Endothelial cell of umbilical vein (primary cell): ENCODE data around the gene ATOX1.

Experiments used
- CTCF ChIP-seq, 2 donors: IDR thresholded peaks; 1 replicate in 1 of 2; 2 replicates in 1 of 2; pipeline ENCODE4 v1.5.1; 2011; ENCODE audit warnings: low read length in 2 of 2, mild to moderate bottlenecking in 2 of 2, moderate library complexity in 2 of 2, control low read depth in 1 of 2, inconsistent platforms in 1 of 2, low read depth in 1 of 2; ENCODE audit not compliant: insufficient read depth in 1 of 2; ENCODE audit errors: extremely low read depth in 1 of 2
- POLR2A ChIP-seq: IDR thresholded peaks from 2 replicates; pipeline ENCODE4 v1.6.1; 2012; ENCODE audit warnings: low read depth, mild to moderate bottlenecking, control low read depth, low read length

GRCh38 chr5:151781201-151781600 lies 22.8 kb upstream of the ATOX1 start:
- TF ChIP-seq POLR2A (no peak), CTCF (IDR thresholded peaks at IDR 0.05; ENCODE audit: extremely low read depth in 1 of 2, insufficient read depth in 1 of 2, low read depth in 1 of 2, low read length in 2 of 2) (no peak)
